ENCODE results near the gene FASN. TPM values are rescaled to one million over a fixed set of nuclear protein-coding genes. Genes with fewer than 3 reads are reported as not detected.
A peak's percentile ranks its signal among the peaks of the same experiment; 100 is the strongest.

Gene FASN
- total RNA-seq, 6 experiments from 2014 or later: 76.5 to 290 (median 217) TPM

GRCh38 chr17:82114447-82114846, 16.4 kb upstream of the FASN start:
- ATAC-seq: no peak
- intact Hi-C loops (cut with DNase I): no loop called here
- no peak for DNase-seq
- H3K36me3 ChIP-seq: no peaks in the 10 kb centered on the region
- H3K9me3 ChIP-seq: no peaks in the 10 kb centered on the region
- WGBS (ENCODE audit: insufficient coverage, low coverage, low lambda C conversion rate, missing lambda C conversion rate): no CpG with 5 or more reads among the region's 10 CpGs
- no peak overlapping the region for H3K4me3 ChIP-seq
- TF ChIP-seq CTCF (IDR thresholded peaks at IDR 0.05) (no peak), POLR2A (IDR thresholded peaks at IDR 0.05) (no peak)
- H3K27me3 ChIP-seq: no peaks in the 10 kb centered on the region
- peaks cover 0 to 76% (median 34%) of the 10 kb centered on the region in 4 donors for H3K4me1 ChIP-seq
- peak overlapping the region in 2 of 3 donors; percentile 71 to 99 for H3K27ac ChIP-seq

- Histone ChIP-seq H3K4me3 (no peak overlapping the region), H3K36me3 (no peaks in the 10 kb centered on the region), H3K9me3 (no peaks in the 10 kb centered on the region), H3K27ac (peak overlapping the region in 2 of 3 donors; percentile 71 to 99), H3K4me1 (peaks cover 0 to 81% (median 36%) of the 10 kb centered on the region in 4 donors), H3K27me3 (no peaks in the 10 kb centered on the region)
- ATAC-seq (no peak), DNase-seq (no peak)
- intact Hi-C loops (cut with DNase I): no loop called here
- TF ChIP-seq POLR2A (IDR thresholded peaks at IDR 0.05): no peak
- no peak for TF ChIP-seq CTCF (IDR thresholded peaks at IDR 0.05)
- 38% methylated on average over 3 of the region's 13 CpGs for WGBS (ENCODE audit: insufficient coverage, low coverage, low lambda C conversion rate, missing lambda C conversion rate)
These were observed 15.9 kb upstream of the FASN start for GRCh38 chr17:82113941-82114340.

GRCh38 chr17:82113422-82113821, 15.4 kb upstream of the FASN start:
- intact Hi-C loops (cut with DNase I): no loop called here
- DNase-seq (no peak), ATAC-seq (no peak)
- Histone ChIP-seq H3K27ac (peak overlapping the region; percentile 43 to 99 (median 71)), H3K4me1 (peaks cover 0 to 83% (median 36%) of the 10 kb centered on the region in 4 donors), H3K9me3 (no peaks in the 10 kb centered on the region), H3K4me3 (no peak overlapping the region), H3K36me3 (no peaks in the 10 kb centered on the region), H3K27me3 (no peaks in the 10 kb centered on the region)
- WGBS (ENCODE audit: insufficient coverage, low coverage, low lambda C conversion rate, missing lambda C conversion rate): 78% methylated on average over 6 of the region's 9 CpGs
- TF ChIP-seq POLR2A (IDR thresholded peaks at IDR 0.05) (no peak), CTCF (IDR thresholded peaks at IDR 0.05) (no peak)

GRCh38 chr17:82112914-82113311, 14.9 kb upstream of the FASN start:
- ATAC-seq: peak; percentile 1 to 29 (median 24)
- TF ChIP-seq CTCF (IDR thresholded peaks at IDR 0.05) (no peak), POLR2A (IDR thresholded peaks at IDR 0.05) (no peak)
- Histone ChIP-seq H3K4me1 (peaks cover 0 to 83% (median 34%) of the 10 kb centered on the region in 4 donors), H3K27me3 (no peaks in the 10 kb centered on the region), H3K36me3 (no peaks in the 10 kb centered on the region), H3K27ac (peak overlapping the region; percentile 43 to 99 (median 71)), H3K4me3 (peak overlapping the region in 2 of 3 donors; percentile 43 to 46), H3K9me3 (no peaks in the 10 kb centered on the region)
- no peak for DNase-seq
- intact Hi-C loops (cut with DNase I): no loop called here
- WGBS (ENCODE audit: insufficient coverage, low coverage, low lambda C conversion rate, missing lambda C conversion rate): 28% methylated on average over 6 of the region's 6 CpGs

Measured in right lobe of liver (tissue), 6 donors.